ENCODE measurements around the gene AGAP6. TPM values are rescaled to one million over a fixed set of nuclear protein-coding genes. Genes with fewer than 3 reads are reported as not detected.
A peak's percentile ranks its signal among the peaks of the same experiment; 100 is the strongest.
"Not testable (repeated sequence)": the region's sequence is repeated elsewhere in the genome, so short reads cannot be mapped to it uniquely, and the experiment has no call there.

The AGAP6 gene
- 3.2 and 3.5 TPM in 2 replicates for total RNA-seq

- not testable (repeated sequence) for H3K27me3 ChIP-seq (ENCODE audit: control insufficient read depth, insufficient read depth, low read length); FAIRE-seq
Observed at GRCh38 chr10:49988376-49988775, at the start of gene AGAP6. Gene AGAP6, plus strand, starts transcription at chr10:49988406. Its CDS starts 310 bp downstream, at chr10:49988716.

GRCh38 chr10:49941447-49942338 lies 46.5 kb upstream of the AGAP6 start, which contains the start of the genes PARG and TIMM23B:
Gene PARG, minus strand, starts transcription at chr10:49942027. Its CDS starts 302 bp downstream, at chr10:49941725.
Gene TIMM23B, plus strand, starts transcription at chr10:49942053. Its CDS starts 142 bp downstream, at chr10:49942195.
- H3K36me3 ChIP-seq (ENCODE audit: control insufficient read depth, insufficient read depth, low read length); H3K27me3 ChIP-seq (ENCODE audit: control insufficient read depth, insufficient read depth, low read length); FAIRE-seq: not testable (repeated sequence)
- DNase-seq (ENCODE audit: low read depth): peak; percentile 64
- H3K4me3 ChIP-seq (ENCODE audit: low read depth, low read length): peak within 1 kb of the TSS; percentile 71

More at GRCh38 chr10:49988376-49988775, at the start of gene AGAP6:
- not testable (repeated sequence) for H3K36me3 ChIP-seq (ENCODE audit: control insufficient read depth, insufficient read depth, low read length); DNase-seq (ENCODE audit: low read depth); H3K4me3 ChIP-seq (ENCODE audit: low read depth, low read length)

GRCh38 chr10:49942339-49942705 lies 45.9 kb upstream of the AGAP6 start:
- H3K4me3 ChIP-seq (ENCODE audit: low read depth, low read length): peak overlapping the region; percentile 71
- FAIRE-seq; H3K36me3 ChIP-seq (ENCODE audit: control insufficient read depth, insufficient read depth, low read length); H3K27me3 ChIP-seq (ENCODE audit: control insufficient read depth, insufficient read depth, low read length): not testable (repeated sequence)
- peak; percentile 5 for DNase-seq (ENCODE audit: low read depth)

- not testable (repeated sequence) for H3K4me3 ChIP-seq (ENCODE audit: low read depth, low read length); DNase-seq (ENCODE audit: low read depth); H3K36me3 ChIP-seq (ENCODE audit: control insufficient read depth, insufficient read depth, low read length); H3K27me3 ChIP-seq (ENCODE audit: control insufficient read depth, insufficient read depth, low read length); FAIRE-seq
Observed at GRCh38 chr10:49943607-49944006, 44.6 kb upstream of the AGAP6 start.

GRCh38 chr10:49948142-49948541 lies 40.1 kb upstream of the AGAP6 start:
- not testable (repeated sequence) for H3K27me3 ChIP-seq (ENCODE audit: control insufficient read depth, insufficient read depth, low read length); H3K4me3 ChIP-seq (ENCODE audit: low read depth, low read length); DNase-seq (ENCODE audit: low read depth); H3K36me3 ChIP-seq (ENCODE audit: control insufficient read depth, insufficient read depth, low read length); FAIRE-seq

- H3K4me3 ChIP-seq (ENCODE audit: low read depth, low read length); FAIRE-seq; DNase-seq (ENCODE audit: low read depth); H3K36me3 ChIP-seq (ENCODE audit: control insufficient read depth, insufficient read depth, low read length); H3K27me3 ChIP-seq (ENCODE audit: control insufficient read depth, insufficient read depth, low read length): not testable (repeated sequence)
Observed at GRCh38 chr10:49948737-49949136, 39.5 kb upstream of the AGAP6 start.

- not testable (repeated sequence) for H3K36me3 ChIP-seq (ENCODE audit: control insufficient read depth, insufficient read depth, low read length); FAIRE-seq; DNase-seq (ENCODE audit: low read depth); H3K4me3 ChIP-seq (ENCODE audit: low read depth, low read length); H3K27me3 ChIP-seq (ENCODE audit: control insufficient read depth, insufficient read depth, low read length)
Observed at GRCh38 chr10:49952006-49952405, 36.2 kb upstream of the AGAP6 start.

GRCh38 chr10:49953122-49953521 lies 35.1 kb upstream of the AGAP6 start:
- not testable (repeated sequence) for FAIRE-seq; H3K36me3 ChIP-seq (ENCODE audit: control insufficient read depth, insufficient read depth, low read length); H3K4me3 ChIP-seq (ENCODE audit: low read depth, low read length); DNase-seq (ENCODE audit: low read depth); H3K27me3 ChIP-seq (ENCODE audit: control insufficient read depth, insufficient read depth, low read length)

- H3K27me3 ChIP-seq (ENCODE audit: control insufficient read depth, insufficient read depth, low read length); H3K4me3 ChIP-seq (ENCODE audit: low read depth, low read length); H3K36me3 ChIP-seq (ENCODE audit: control insufficient read depth, insufficient read depth, low read length); FAIRE-seq; DNase-seq (ENCODE audit: low read depth): not testable (repeated sequence)
Observed at GRCh38 chr10:49970331-49970857, 17.8 kb upstream of the AGAP6 start.

- not testable (repeated sequence) for H3K4me3 ChIP-seq (ENCODE audit: low read depth, low read length); H3K36me3 ChIP-seq (ENCODE audit: control insufficient read depth, insufficient read depth, low read length); DNase-seq (ENCODE audit: low read depth); H3K27me3 ChIP-seq (ENCODE audit: control insufficient read depth, insufficient read depth, low read length); FAIRE-seq
Observed at GRCh38 chr10:49971466-49971865, 16.7 kb upstream of the AGAP6 start.

- H3K36me3 ChIP-seq (ENCODE audit: control insufficient read depth, insufficient read depth, low read length); H3K27me3 ChIP-seq (ENCODE audit: control insufficient read depth, insufficient read depth, low read length); DNase-seq (ENCODE audit: low read depth); H3K4me3 ChIP-seq (ENCODE audit: low read depth, low read length); FAIRE-seq: not testable (repeated sequence)
Observed at GRCh38 chr10:49972094-49972493, 16.1 kb upstream of the AGAP6 start.

GRCh38 chr10:49977756-49978155 lies 10.4 kb upstream of the AGAP6 start:
- FAIRE-seq: not testable (repeated sequence)

GRCh38 chr10:49987207-49987606 lies 999 bp upstream of the AGAP6 start:
- FAIRE-seq; H3K27me3 ChIP-seq (ENCODE audit: control insufficient read depth, insufficient read depth, low read length); H3K4me3 ChIP-seq (ENCODE audit: low read depth, low read length); DNase-seq (ENCODE audit: low read depth); H3K36me3 ChIP-seq (ENCODE audit: control insufficient read depth, insufficient read depth, low read length): not testable (repeated sequence)

More at GRCh38 chr10:49977756-49978155, 10.4 kb upstream of the AGAP6 start:
- H3K27me3 ChIP-seq (ENCODE audit: control insufficient read depth, insufficient read depth, low read length); DNase-seq (ENCODE audit: low read depth); H3K36me3 ChIP-seq (ENCODE audit: control insufficient read depth, insufficient read depth, low read length); H3K4me3 ChIP-seq (ENCODE audit: low read depth, low read length): not testable (repeated sequence)

- FAIRE-seq: not testable (repeated sequence)
Observed at GRCh38 chr10:49995321-49995720, 7.1 kb downstream of the AGAP6 start.

More at GRCh38 chr10:49995321-49995720, 7.1 kb downstream of the AGAP6 start:
- not testable (repeated sequence) for H3K36me3 ChIP-seq (ENCODE audit: control insufficient read depth, insufficient read depth, low read length); H3K27me3 ChIP-seq (ENCODE audit: control insufficient read depth, insufficient read depth, low read length); H3K4me3 ChIP-seq (ENCODE audit: low read depth, low read length); DNase-seq (ENCODE audit: low read depth)

All from bronchial epithelial cell (primary cell).